ENCODE measurements around the gene C2orf15. TPM values are rescaled to one million over a fixed set of nuclear protein-coding genes. Genes with fewer than 3 reads are reported as not detected.
A peak's percentile ranks its signal among the peaks of the same experiment; 100 is the strongest.
"Not testable (repeated sequence)": the region's sequence is repeated elsewhere in the genome, so short reads cannot be mapped to it uniquely, and the experiment has no call there.

C2orf15 gene
- total RNA-seq, 1 donor from 2014 or later: 0.22 TPM

- DNase-seq: no peak
- intact Hi-C loops (cut with DNase I): no loop called here
- ATAC-seq (ENCODE audit: poor library complexity): no peak
Measured at GRCh38 chr2:99156891-99157290, 15.4 kb downstream of the C2orf15 start.

GRCh38 chr2:99158599-99158998 lies 17.1 kb downstream of the C2orf15 start:
- ATAC-seq (ENCODE audit: poor library complexity) (no peak), DNase-seq (no peak)
- intact Hi-C loops (cut with DNase I): no loop called here

- DNase-seq (no peak), ATAC-seq (ENCODE audit: poor library complexity) (no peak)
- intact Hi-C loops (cut with DNase I): no loop called here
Measured at GRCh38 chr2:99159594-99159993, 18.1 kb downstream of the C2orf15 start.

GRCh38 chr2:99166218-99166617 lies 24.7 kb downstream of the C2orf15 start:
- ATAC-seq (ENCODE audit: poor library complexity) (no peak), DNase-seq (no peak)
- intact Hi-C loops (cut with DNase I): no loop called here

GRCh38 chr2:99169534-99169933 lies 28.0 kb downstream of the C2orf15 start:
- intact Hi-C loops (cut with DNase I): no loop called here
- no peak for DNase-seq
- ATAC-seq (ENCODE audit: poor library complexity): no peak

- no peak for ATAC-seq (ENCODE audit: poor library complexity)
- intact Hi-C loops (cut with DNase I): no loop called here
- no peak for DNase-seq
Measured at GRCh38 chr2:99171377-99172140, 30.1 kb downstream of the C2orf15 start.

- peak; percentile 92 for DNase-seq
- intact Hi-C loops (cut with DNase I): no loop called here
- ATAC-seq (ENCODE audit: poor library complexity): peak; percentile 99
Measured at GRCh38 chr2:99180755-99181623, 39.5 kb downstream of the C2orf15 start, which contains the start of the genes MITD1 and MRPL30. Gene MITD1 (minus strand): TSS chr2:99181058. CDS start chr2:99180981, 77 bp downstream. Gene MRPL30 (plus strand): TSS chr2:99181184. CDS start chr2:99186204, 5,020 bp downstream.

- intact Hi-C loops (cut with DNase I): no loop called here
- no peak for DNase-seq
- no peak for ATAC-seq (ENCODE audit: poor library complexity)
Measured at GRCh38 chr2:99181624-99182000, 40.1 kb downstream of the C2orf15 start.

GRCh38 chr2:99183025-99183424 lies 41.5 kb downstream of the C2orf15 start:
- intact Hi-C loops (cut with DNase I): no loop called here
- ATAC-seq (ENCODE audit: poor library complexity): no peak
- DNase-seq: no peak

GRCh38 chr2:99184811-99185210 lies 43.3 kb downstream of the C2orf15 start:
- DNase-seq (no peak), ATAC-seq (ENCODE audit: poor library complexity) (no peak)
- intact Hi-C loops (cut with DNase I): no loop called here

GRCh38 chr2:99187011-99187410 lies 45.5 kb downstream of the C2orf15 start:
- ATAC-seq (ENCODE audit: poor library complexity): no peak
- no peak for DNase-seq
- intact Hi-C loops (cut with DNase I): no loop called here

- DNase-seq (no peak), ATAC-seq (ENCODE audit: poor library complexity) (no peak)
- intact Hi-C loops (cut with DNase I): no loop called here
Measured at GRCh38 chr2:99188357-99188756, 46.9 kb downstream of the C2orf15 start.

GRCh38 chr2:99190548-99190947 lies 49.0 kb downstream of the C2orf15 start:
- no peak for DNase-seq
- intact Hi-C loops (cut with DNase I): no loop called here
- ATAC-seq (ENCODE audit: poor library complexity): no peak

GRCh38 chr2:99192364-99192763 lies 50.9 kb downstream of the C2orf15 start:
- ATAC-seq (ENCODE audit: poor library complexity); intact Hi-C loops (cut with DNase I); DNase-seq: not testable (repeated sequence)

GRCh38 chr2:99198103-99198841 lies 56.8 kb downstream of the C2orf15 start:
- intact Hi-C loops (cut with DNase I): no loop called here
- no peak for ATAC-seq (ENCODE audit: poor library complexity)
- no peak for DNase-seq

GRCh38 chr2:99200076-99200800 lies 58.7 kb downstream of the C2orf15 start:
- DNase-seq (no peak), ATAC-seq (ENCODE audit: poor library complexity) (no peak)
- intact Hi-C loops (cut with DNase I): no loop called here

Measured in Right ventricle myocardium superior (tissue), 1 donor.